DND-41 (cell line): Measurements from ENCODE around the gene RASA2.

Experiments
- EZH2 ChIP-seq: IDR thresholded peaks from 3 replicates; pipeline ENCODE4 v1.6.1; 2012; ENCODE audit warnings: borderline replicate concordance, low read depth, mild to moderate bottlenecking, moderate library complexity, low read length, inconsistent platforms; ENCODE audit not compliant: severe bottlenecking
- TF ChIP-seq, protein P1 (sequence below): IDR thresholded peaks from 2 replicates; pipeline ENCODE4 v1.5.1; 2012; ENCODE audit warnings: borderline replicate concordance, low read length, moderate library complexity, mild to moderate bottlenecking; ENCODE audit not compliant: poor library complexity, severe bottlenecking; ENCODE audit errors: extremely low read depth

DNA sequence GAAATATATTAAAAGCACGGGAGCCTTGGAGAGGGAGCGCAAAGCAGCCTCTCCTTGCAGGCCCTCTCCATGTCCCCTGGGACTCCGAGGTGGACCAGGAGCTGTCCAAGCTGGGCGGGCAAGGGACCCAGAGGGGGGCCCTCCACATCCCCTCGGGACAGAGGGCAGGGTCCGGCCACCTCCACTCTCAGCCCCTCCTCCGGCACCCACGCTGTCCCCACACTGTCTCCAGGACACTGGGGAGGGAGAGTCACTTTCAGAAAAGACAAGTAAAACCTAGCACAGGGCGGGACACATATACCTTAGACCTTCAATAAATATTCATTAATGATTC lies 173.8 kb downstream of the RASA2 start:
- TF ChIP-seq, protein P1, sequence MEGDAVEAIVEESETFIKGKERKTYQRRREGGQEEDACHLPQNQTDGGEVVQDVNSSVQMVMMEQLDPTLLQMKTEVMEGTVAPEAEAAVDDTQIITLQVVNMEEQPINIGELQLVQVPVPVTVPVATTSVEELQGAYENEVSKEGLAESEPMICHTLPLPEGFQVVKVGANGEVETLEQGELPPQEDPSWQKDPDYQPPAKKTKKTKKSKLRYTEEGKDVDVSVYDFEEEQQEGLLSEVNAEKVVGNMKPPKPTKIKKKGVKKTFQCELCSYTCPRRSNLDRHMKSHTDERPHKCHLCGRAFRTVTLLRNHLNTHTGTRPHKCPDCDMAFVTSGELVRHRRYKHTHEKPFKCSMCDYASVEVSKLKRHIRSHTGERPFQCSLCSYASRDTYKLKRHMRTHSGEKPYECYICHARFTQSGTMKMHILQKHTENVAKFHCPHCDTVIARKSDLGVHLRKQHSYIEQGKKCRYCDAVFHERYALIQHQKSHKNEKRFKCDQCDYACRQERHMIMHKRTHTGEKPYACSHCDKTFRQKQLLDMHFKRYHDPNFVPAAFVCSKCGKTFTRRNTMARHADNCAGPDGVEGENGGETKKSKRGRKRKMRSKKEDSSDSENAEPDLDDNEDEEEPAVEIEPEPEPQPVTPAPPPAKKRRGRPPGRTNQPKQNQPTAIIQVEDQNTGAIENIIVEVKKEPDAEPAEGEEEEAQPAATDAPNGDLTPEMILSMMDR = no peak
- no peak for TF ChIP-seq EZH2
